Tibial nerve (tissue), 4 donors: ENCODE data around the gene HEATR1.

Source experiments
- EP300 ChIP-seq, 2 donors: sonication (generic); formaldehyde crosslinking; IDR thresholded peaks; one replicate each; pipeline ENCODE4 v1.6.1; 2017; ENCODE audit warnings: antibody characterized with exemption in 2 of 2, mild to moderate bottlenecking in 1 of 2
- TF ChIP-seq, protein P1 (sequence below), 5 experiments: fragments of 200-600 bp in 3 of 5; fragments of 450-650 bp in 2 of 5; sonication (generic) in 3 of 5; IDR thresholded peaks; one replicate each; pipeline ENCODE4 v1.5.1; 2016 to 2019; ENCODE audit warnings: antibody characterized with exemption in 5 of 5, mild to moderate bottlenecking in 3 of 5, moderate library complexity in 2 of 5

DNA sequence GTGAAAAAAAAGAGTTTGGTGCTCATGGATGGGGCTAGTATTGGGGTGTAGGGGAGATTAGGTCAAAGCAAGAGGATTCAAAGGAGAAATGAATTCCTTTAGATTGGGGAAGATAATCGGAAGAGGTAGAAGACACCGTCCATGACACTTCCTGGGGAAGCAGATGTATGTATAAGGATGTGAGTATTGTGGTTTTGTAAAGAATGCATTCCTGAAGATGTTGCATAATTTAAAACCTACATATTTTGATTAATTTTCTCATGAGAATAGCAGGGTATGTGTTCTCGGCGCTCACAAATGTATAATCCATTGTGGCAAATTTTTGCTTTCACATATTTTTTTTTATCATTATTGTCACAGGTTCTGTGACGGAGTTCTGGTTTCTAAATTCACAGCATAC lies 86.0 kb downstream of the HEATR1 start:
- TF ChIP-seq, protein P1, sequence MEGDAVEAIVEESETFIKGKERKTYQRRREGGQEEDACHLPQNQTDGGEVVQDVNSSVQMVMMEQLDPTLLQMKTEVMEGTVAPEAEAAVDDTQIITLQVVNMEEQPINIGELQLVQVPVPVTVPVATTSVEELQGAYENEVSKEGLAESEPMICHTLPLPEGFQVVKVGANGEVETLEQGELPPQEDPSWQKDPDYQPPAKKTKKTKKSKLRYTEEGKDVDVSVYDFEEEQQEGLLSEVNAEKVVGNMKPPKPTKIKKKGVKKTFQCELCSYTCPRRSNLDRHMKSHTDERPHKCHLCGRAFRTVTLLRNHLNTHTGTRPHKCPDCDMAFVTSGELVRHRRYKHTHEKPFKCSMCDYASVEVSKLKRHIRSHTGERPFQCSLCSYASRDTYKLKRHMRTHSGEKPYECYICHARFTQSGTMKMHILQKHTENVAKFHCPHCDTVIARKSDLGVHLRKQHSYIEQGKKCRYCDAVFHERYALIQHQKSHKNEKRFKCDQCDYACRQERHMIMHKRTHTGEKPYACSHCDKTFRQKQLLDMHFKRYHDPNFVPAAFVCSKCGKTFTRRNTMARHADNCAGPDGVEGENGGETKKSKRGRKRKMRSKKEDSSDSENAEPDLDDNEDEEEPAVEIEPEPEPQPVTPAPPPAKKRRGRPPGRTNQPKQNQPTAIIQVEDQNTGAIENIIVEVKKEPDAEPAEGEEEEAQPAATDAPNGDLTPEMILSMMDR (IDR thresholded peaks at IDR 0.05) = no peak
- no peak for TF ChIP-seq EP300 (IDR thresholded peaks at IDR 0.05)
